Measurements from ENCODE around the gene CHRNA3. TPM values are rescaled to one million over a fixed set of nuclear protein-coding genes. Genes with fewer than 3 reads are reported as not detected.

Gene CHRNA3
- polyA plus RNA-seq, 1 of the 3 experiments (the other 2 are of a cell fraction), result 2.3 TPM

DNA sequence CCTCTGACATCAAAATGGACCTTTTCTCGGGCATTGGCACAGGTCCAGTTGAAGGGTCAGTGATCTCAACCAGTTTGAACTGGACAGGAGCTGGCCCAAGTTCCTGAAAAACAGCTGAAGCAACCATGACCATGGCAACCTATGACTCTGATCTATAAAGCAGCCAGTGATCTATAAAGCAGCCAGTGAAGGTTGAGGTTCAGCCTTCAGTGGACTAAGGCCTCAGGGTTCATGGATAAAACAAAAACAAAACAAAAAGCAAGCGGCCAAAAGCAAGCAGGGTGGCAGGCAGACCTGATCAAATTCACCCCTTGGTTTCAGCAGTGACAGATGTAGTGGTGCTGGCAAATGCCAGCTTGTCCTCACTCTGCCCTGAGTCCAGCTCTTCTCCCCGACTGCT, 30.2 kb upstream of the CHRNA3 start:
- H3K4me2 ChIP-seq, result no peak overlapping the region
- H3F3A ChIP-seq (replicated peaks; ENCODE audit: insufficient read depth), result no peaks in the 10 kb centered on the region
- ChIA-PET CTCF (interaction anchor here (1.1 to 1.5 kb wide), 4 partner anchors 8 to 21 kb away, joined by 3 to 6 read pairs (median 3); no protein-coding TSS in a partner anchor), POLR2A (interaction anchor here (2.9 kb wide), 1 partner anchor 9 kb away, joined by 13 read pairs; the partner anchor contains the start of gene CHRNB4)
- H4K20me1 ChIP-seq (ENCODE audit: insufficient read depth), result no peaks in the 10 kb centered on the region
- no peak overlapping the region for H3K27ac ChIP-seq (ENCODE audit: low read depth in 2 of 2, low read length in 1 of 2)
- H3K9me2 ChIP-seq, result no peaks in the 10 kb centered on the region
- DNase-seq, result no peak
- H3K9ac ChIP-seq, result no peak overlapping the region
- peaks cover 0 to 6% of the 10 kb centered on the region in 2 experiments; a peak in 1 of 4 replicates for H3K4me1 ChIP-seq (ENCODE audit: control insufficient read depth in 1 of 2, insufficient read depth in 2 of 2, low read depth in 1 of 2, low read length in 1 of 2)
- H3K4me3 ChIP-seq (ENCODE audit: low read depth in 2 of 2, low read length in 1 of 2), result no peak overlapping the region
- WGBS (ENCODE audit: low lambda C conversion rate), result 37% methylated on average over 3 of the region's 3 CpGs
- no peaks in the 10 kb centered on the region for H3K9me3 ChIP-seq
- H2AFZ ChIP-seq (ENCODE audit: low read depth), result no peak overlapping the region
- no peaks in the 10 kb centered on the region for H3K36me3 ChIP-seq (replicated peaks in 1 of 2; ENCODE audit: control insufficient read depth in 1 of 2, insufficient read depth in 2 of 2, low read length in 1 of 2)
- H3K27me3 ChIP-seq (ENCODE audit: insufficient read depth), result peaks cover 5% of the 10 kb centered on the region
- no peak for TF ChIP-seq RFX5 (IDR thresholded peaks at IDR 0.05; ENCODE audit: low read length)
- H3K79me2 ChIP-seq (ENCODE audit: insufficient read depth), result no peaks in the 10 kb centered on the region

DNA sequence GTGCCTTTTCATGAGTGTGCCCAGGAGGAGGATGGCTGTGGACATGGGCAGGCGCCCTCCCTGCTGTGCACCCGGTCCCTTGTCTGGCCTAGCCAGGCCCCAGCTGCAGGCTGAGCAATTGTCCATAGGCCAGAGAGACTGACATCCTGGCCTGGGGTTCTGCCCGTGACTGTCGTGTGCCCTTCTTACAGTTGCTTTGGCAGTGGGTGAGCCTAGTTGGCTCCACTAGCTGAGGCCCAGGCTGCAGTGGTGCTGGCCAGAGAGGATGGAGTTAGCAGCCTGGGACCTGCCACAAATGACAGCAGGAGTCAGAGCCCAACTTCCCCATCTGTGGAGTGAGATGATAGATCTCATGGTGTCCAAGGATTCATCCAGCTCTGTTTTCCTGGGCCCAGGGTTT, 29.2 kb upstream of the CHRNA3 start:
- H3K4me1 ChIP-seq (ENCODE audit: control insufficient read depth in 1 of 2, insufficient read depth in 2 of 2, low read depth in 1 of 2, low read length in 1 of 2), result peaks cover 0 to 6% of the 10 kb centered on the region in 2 experiments; a peak in 1 of 4 replicates
- WGBS (ENCODE audit: low lambda C conversion rate), result 72% methylated on average over 3 of the region's 4 CpGs
- H3K9me2 ChIP-seq, result no peaks in the 10 kb centered on the region
- H3K4me2 ChIP-seq, result no peak overlapping the region
- POLR2A ChIA-PET, result no interaction called here
- no peak overlapping the region for H3K9ac ChIP-seq
- H3K9me3 ChIP-seq, result no peaks in the 10 kb centered on the region
- H3K27me3 ChIP-seq (ENCODE audit: insufficient read depth), result peaks cover 5% of the 10 kb centered on the region
- no peaks in the 10 kb centered on the region for H3F3A ChIP-seq (replicated peaks; ENCODE audit: insufficient read depth)
- H3K79me2 ChIP-seq (ENCODE audit: insufficient read depth), result no peaks in the 10 kb centered on the region
- CTCF ChIA-PET, result interaction anchor here (1.1 to 1.8 kb wide), 2 partner anchors 12 to 13 kb away, joined by 3 to 5 read pairs; no protein-coding TSS in a partner anchor
- TF ChIP-seq, protein P1, sequence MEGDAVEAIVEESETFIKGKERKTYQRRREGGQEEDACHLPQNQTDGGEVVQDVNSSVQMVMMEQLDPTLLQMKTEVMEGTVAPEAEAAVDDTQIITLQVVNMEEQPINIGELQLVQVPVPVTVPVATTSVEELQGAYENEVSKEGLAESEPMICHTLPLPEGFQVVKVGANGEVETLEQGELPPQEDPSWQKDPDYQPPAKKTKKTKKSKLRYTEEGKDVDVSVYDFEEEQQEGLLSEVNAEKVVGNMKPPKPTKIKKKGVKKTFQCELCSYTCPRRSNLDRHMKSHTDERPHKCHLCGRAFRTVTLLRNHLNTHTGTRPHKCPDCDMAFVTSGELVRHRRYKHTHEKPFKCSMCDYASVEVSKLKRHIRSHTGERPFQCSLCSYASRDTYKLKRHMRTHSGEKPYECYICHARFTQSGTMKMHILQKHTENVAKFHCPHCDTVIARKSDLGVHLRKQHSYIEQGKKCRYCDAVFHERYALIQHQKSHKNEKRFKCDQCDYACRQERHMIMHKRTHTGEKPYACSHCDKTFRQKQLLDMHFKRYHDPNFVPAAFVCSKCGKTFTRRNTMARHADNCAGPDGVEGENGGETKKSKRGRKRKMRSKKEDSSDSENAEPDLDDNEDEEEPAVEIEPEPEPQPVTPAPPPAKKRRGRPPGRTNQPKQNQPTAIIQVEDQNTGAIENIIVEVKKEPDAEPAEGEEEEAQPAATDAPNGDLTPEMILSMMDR (IDR thresholded peaks at IDR 0.05), result no peak
- H3K27ac ChIP-seq (ENCODE audit: low read depth in 2 of 2, low read length in 1 of 2), result peak overlapping the region in 1 of 2 experiments; percentile 24; a peak in 1 of 4 replicates
- H3K4me3 ChIP-seq (ENCODE audit: low read depth in 2 of 2, low read length in 1 of 2), result no peak overlapping the region
- no peaks in the 10 kb centered on the region for H3K36me3 ChIP-seq (replicated peaks in 1 of 2; ENCODE audit: control insufficient read depth in 1 of 2, insufficient read depth in 2 of 2, low read length in 1 of 2)
- no peak for DNase-seq
- H4K20me1 ChIP-seq (ENCODE audit: insufficient read depth), result no peaks in the 10 kb centered on the region
- H2AFZ ChIP-seq (ENCODE audit: low read depth), result no peak overlapping the region

DNA sequence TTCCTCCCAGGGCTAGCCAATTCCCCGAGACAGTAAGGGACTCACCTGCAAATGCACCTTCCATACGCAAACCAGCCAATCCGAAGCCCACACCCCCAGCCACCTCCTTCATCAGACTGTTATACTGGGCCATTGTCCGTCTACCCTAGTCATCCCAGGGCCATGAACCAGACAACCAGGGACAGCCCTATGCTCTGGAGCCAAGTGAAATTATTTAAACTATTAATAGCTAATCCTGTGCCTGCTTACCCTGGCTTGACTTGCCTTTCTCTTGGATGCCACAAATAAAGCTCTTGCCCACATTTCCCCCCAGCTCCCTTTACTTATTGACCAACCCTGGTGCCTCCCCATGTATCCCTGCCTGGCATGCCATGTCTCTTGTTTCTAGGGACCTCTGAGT, 24.2 kb upstream of the CHRNA3 start:
- Histone ChIP-seq H3K9me3 (no peaks in the 10 kb centered on the region), H3F3A (replicated peaks; ENCODE audit: insufficient read depth) (no peaks in the 10 kb centered on the region), H3K9me2 (no peaks in the 10 kb centered on the region), H2AFZ (ENCODE audit: low read depth) (no peak overlapping the region), H3K36me3 (replicated peaks in 1 of 2; ENCODE audit: control insufficient read depth in 1 of 2, insufficient read depth in 2 of 2, low read length in 1 of 2) (no peaks in the 10 kb centered on the region), H3K79me2 (ENCODE audit: insufficient read depth) (no peaks in the 10 kb centered on the region), H3K4me3 (ENCODE audit: low read depth in 2 of 2, low read length in 1 of 2) (no peak overlapping the region), H3K4me1 (ENCODE audit: control insufficient read depth in 1 of 2, insufficient read depth in 2 of 2, low read depth in 1 of 2, low read length in 1 of 2) (peaks cover 0 to 26% of the 10 kb centered on the region in 2 experiments; a peak in 2 of 4 replicates), H3K9ac (no peak overlapping the region), H3K27me3 (ENCODE audit: insufficient read depth) (peaks cover 21% of the 10 kb centered on the region), H3K4me2 (no peak overlapping the region), H3K27ac (ENCODE audit: low read depth in 2 of 2, low read length in 1 of 2) (no peak overlapping the region), H4K20me1 (ENCODE audit: insufficient read depth) (no peaks in the 10 kb centered on the region)
- POLR2A ChIA-PET, result no interaction called here
- 59% methylated on average over 4 of the region's 4 CpGs for WGBS (ENCODE audit: low lambda C conversion rate)
- TF ChIP-seq NRF1 (IDR thresholded peaks at IDR 0.05; ENCODE audit: low read depth, low read length) (no peak), SMC3 (IDR thresholded peaks at IDR 0.05; ENCODE audit: low read depth, low read length) (no peak), MEF2A (IDR thresholded peaks at IDR 0.05; ENCODE audit: borderline replicate concordance, low read depth) (no peak), FOSL2 (IDR thresholded peaks at IDR 0.05; ENCODE audit: borderline replicate concordance, low read depth) (no peak), EZH2phosphoT487 (IDR thresholded peaks at IDR 0.05; ENCODE audit: borderline replicate concordance, low read depth) (no peak), RXRA (IDR thresholded peaks at IDR 0.05; ENCODE audit: borderline replicate concordance, low read depth) (no peak), TCF12 (IDR thresholded peaks at IDR 0.05) (no peak), RAD21 (IDR thresholded peaks at IDR 0.05; ENCODE audit: low read length) (no peak)
- TF ChIP-seq, protein P2, sequence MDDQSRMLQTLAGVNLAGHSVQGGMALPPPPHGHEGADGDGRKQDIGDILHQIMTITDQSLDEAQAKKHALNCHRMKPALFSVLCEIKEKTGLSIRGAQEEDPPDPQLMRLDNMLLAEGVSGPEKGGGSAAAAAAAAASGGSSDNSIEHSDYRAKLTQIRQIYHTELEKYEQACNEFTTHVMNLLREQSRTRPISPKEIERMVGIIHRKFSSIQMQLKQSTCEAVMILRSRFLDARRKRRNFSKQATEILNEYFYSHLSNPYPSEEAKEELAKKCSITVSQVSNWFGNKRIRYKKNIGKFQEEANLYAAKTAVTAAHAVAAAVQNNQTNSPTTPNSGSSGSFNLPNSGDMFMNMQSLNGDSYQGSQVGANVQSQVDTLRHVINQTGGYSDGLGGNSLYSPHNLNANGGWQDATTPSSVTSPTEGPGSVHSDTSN (IDR thresholded peaks at IDR 0.05), result no peak
- TF ChIP-seq, protein P3, sequence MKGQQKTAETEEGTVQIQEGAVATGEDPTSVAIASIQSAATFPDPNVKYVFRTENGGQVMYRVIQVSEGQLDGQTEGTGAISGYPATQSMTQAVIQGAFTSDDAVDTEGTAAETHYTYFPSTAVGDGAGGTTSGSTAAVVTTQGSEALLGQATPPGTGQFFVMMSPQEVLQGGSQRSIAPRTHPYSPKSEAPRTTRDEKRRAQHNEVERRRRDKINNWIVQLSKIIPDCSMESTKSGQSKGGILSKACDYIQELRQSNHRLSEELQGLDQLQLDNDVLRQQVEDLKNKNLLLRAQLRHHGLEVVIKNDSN (IDR thresholded peaks at IDR 0.05; ENCODE audit: borderline replicate concordance, low read depth), result no peak
- TF ChIP-seq, protein P4, sequence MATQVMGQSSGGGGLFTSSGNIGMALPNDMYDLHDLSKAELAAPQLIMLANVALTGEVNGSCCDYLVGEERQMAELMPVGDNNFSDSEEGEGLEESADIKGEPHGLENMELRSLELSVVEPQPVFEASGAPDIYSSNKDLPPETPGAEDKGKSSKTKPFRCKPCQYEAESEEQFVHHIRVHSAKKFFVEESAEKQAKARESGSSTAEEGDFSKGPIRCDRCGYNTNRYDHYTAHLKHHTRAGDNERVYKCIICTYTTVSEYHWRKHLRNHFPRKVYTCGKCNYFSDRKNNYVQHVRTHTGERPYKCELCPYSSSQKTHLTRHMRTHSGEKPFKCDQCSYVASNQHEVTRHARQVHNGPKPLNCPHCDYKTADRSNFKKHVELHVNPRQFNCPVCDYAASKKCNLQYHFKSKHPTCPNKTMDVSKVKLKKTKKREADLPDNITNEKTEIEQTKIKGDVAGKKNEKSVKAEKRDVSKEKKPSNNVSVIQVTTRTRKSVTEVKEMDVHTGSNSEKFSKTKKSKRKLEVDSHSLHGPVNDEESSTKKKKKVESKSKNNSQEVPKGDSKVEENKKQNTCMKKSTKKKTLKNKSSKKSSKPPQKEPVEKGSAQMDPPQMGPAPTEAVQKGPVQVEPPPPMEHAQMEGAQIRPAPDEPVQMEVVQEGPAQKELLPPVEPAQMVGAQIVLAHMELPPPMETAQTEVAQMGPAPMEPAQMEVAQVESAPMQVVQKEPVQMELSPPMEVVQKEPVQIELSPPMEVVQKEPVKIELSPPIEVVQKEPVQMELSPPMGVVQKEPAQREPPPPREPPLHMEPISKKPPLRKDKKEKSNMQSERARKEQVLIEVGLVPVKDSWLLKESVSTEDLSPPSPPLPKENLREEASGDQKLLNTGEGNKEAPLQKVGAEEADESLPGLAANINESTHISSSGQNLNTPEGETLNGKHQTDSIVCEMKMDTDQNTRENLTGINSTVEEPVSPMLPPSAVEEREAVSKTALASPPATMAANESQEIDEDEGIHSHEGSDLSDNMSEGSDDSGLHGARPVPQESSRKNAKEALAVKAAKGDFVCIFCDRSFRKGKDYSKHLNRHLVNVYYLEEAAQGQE (IDR thresholded peaks at IDR 0.05; ENCODE audit: low read depth, low read length), result no peak
- CTCF ChIA-PET, result interaction anchor here (0.7 to 1.3 kb wide), 3 partner anchors 10 to 64 kb away, joined by 3 read pairs; no protein-coding TSS in a partner anchor
- DNase-seq, result no peak
